PC-3 (cell line): ENCODE data around the gene FYTTD1. TPM values are rescaled to one million over a fixed set of nuclear protein-coding genes. Genes with fewer than 3 reads are reported as not detected.

Experiments used
- ATAC-seq: fragments of 200-7000 bp; cut with Tn5 transposase; 2 replicates; pipeline ENCODE4 v1.9.1; 2020; ENCODE audit warnings: mild to moderate bottlenecking, moderate library complexity
- BruUV-seq: library from RNA; stranded (reverse); fragments of 400-500 nt; replicated peaks from 2 replicates; lab custom pipeline; 2021; lab: Mats Ljungman, UMichigan
- CTCF ChIA-PET: fragments of 300-600 bp; sonication (Branson Sonifier 250); formaldehyde crosslinking; loops from one replicate; lab custom pipeline; 2022; ENCODE audit warnings: antibody characterized with exemption; lab: Charles Lee
- POLR2A ChIA-PET: fragments of 300-600 bp; sonication (Branson Sonifier 250); formaldehyde crosslinking; loops from one replicate; lab custom pipeline; 2022; ENCODE audit warnings: antibody characterized with exemption; ENCODE audit not compliant: unreplicated experiment; lab: Charles Lee
- DNase-seq: peaks from one replicate; pipeline ENCODE4 v3.0.0-alpha.2; 2015
- H2AFZ ChIP-seq: fragments of 300-600 bp; sonication (generic); 2 replicates; pipeline ENCODE4 v1.6.0; 2016; ENCODE audit warnings: antibody characterized with exemption, low read length
- H3F3A ChIP-seq: fragments of 300-600 bp; sonication (generic); one replicate; pipeline ENCODE4 v1.6.0; 2017; ENCODE audit warnings: antibody characterized with exemption, low read length, control low read depth, mild to moderate bottlenecking; ENCODE audit not compliant: unreplicated experiment
- H3K27ac ChIP-seq: fragments of 300-600 bp; sonication (generic); 2 replicates; pipeline ENCODE4 v1.5.1; 2016; ENCODE audit warnings: mild to moderate bottlenecking, low read length
- H3K27me3 ChIP-seq: fragments of 300-600 bp; sonication (generic); 2 replicates; pipeline ENCODE4 v1.6.1; 2016; ENCODE audit warnings: low read length, mixed read lengths
- H3K36me3 ChIP-seq: fragments of 300-600 bp; sonication (generic); 2 replicates; pipeline ENCODE4 v1.6.1; 2016; ENCODE audit warnings: low read depth, mixed run types, low read length, mixed read lengths
- H3K4me1 ChIP-seq: fragments of 300-600 bp; sonication (generic); 2 replicates; pipeline ENCODE4 v1.5.1; 2016; ENCODE audit warnings: low read length; ENCODE audit not compliant: insufficient read depth
- H3K4me2 ChIP-seq: fragments of 300-600 bp; sonication (generic); 2 replicates; pipeline ENCODE4 v1.6.0; 2016; ENCODE audit warnings: low read length
- H3K4me3 ChIP-seq: fragments of 300-600 bp; sonication (generic); 2 replicates; pipeline ENCODE4 v1.5.1; 2016; ENCODE audit warnings: mild to moderate bottlenecking, low read length, mixed read lengths
- H3K79me2 ChIP-seq: fragments of 300-600 bp; sonication (generic); 2 replicates; pipeline ENCODE4 v1.6.1; 2017; ENCODE audit warnings: low read length, mixed read lengths
- H3K9ac ChIP-seq: fragments of 300-600 bp; sonication (generic); 2 replicates; pipeline ENCODE4 v1.6.0; 2016; ENCODE audit warnings: mild to moderate bottlenecking, low read length
- H3K9me2 ChIP-seq: fragments of 300-600 bp; sonication (generic); replicated peaks from 2 replicates; pipeline ENCODE4 v1.6.1; 2016; ENCODE audit warnings: mixed run types, low read length, mixed read lengths
- H3K9me3 ChIP-seq: fragments of 300-600 bp; sonication (generic); 2 replicates; pipeline ENCODE4 v1.6.1; 2016; ENCODE audit warnings: low read length, mixed read lengths
- H4K20me1 ChIP-seq: fragments of 300-600 bp; sonication (generic); 2 replicates; pipeline ENCODE4 v1.6.1; 2016; ENCODE audit warnings: low read length, mixed read lengths
- CTCF ChIP-seq: fragments of 300-600 bp; sonication (generic); conservative IDR thresholded peaks from 2 replicates; pipeline ENCODE4 v1.5.1; 2017; ENCODE audit warnings: antibody characterized with exemption, low read depth, mild to moderate bottlenecking, low read length
- EZH2 ChIP-seq: fragments of 300-600 bp; sonication (generic); IDR thresholded peaks from one replicate; pipeline ENCODE4 v1.6.1; 2017; ENCODE audit warnings: antibody characterized with exemption, mild to moderate bottlenecking, low read length; ENCODE audit not compliant: unreplicated experiment
- EZH2phosphoT487 ChIP-seq: fragments of 300-600 bp; sonication (generic); IDR thresholded peaks from 2 replicates; pipeline ENCODE4 v1.6.1; 2018; ENCODE audit warnings: mild to moderate bottlenecking, antibody characterized with exemption, low read length, borderline replicate concordance
- intact Hi-C: fragments of 100-400 bp; cut with micrococcal nuclease; formaldehyde crosslinking; loops from 2 replicates; pipeline ENCODE4 v1.9.0; 2023
- total RNA-seq: library from RNA; depleted of rRNA; stranded (reverse); fragments of >200 nt; gene quantifications from 2 replicates; pipeline ENCODE4 v1.2.3, GENCODE V29; 2014

The FYTTD1 gene
- total RNA-seq, 1 experiment from 2014 or later: 85.4 TPM

- peak within 1 kb of the TSS; percentile 97 for H3K4me3 ChIP-seq
These were observed 13.0 kb upstream of the FYTTD1 start, which contains the start of gene RUBCN for GRCh38 chr3:197736491-197737318. RUBCN (minus strand) TSS chr3:197736904; CDS start chr3:197736719, 185 bp downstream.

GRCh38 chr3:197737319-197737649 is 12.4 kb upstream of the FYTTD1 start:
- Histone ChIP-seq H4K20me1 (no peaks in the 10 kb centered on the region), H3K9me3 (no peaks in the 10 kb centered on the region), H3K79me2 (peaks cover 47% of the 10 kb centered on the region), H3F3A (no peaks in the 10 kb centered on the region), H3K4me3 (peak overlapping the region; percentile 97), H3K9ac (peak overlapping the region; percentile 84), H2AFZ (peak overlapping the region; percentile 100), H3K36me3 (no peaks in the 10 kb centered on the region), H3K4me2 (peak overlapping the region; percentile 97), H3K4me1 (peaks cover 18% of the 10 kb centered on the region), H3K27ac (peak overlapping the region; percentile 30), H3K9me2 (no peaks in the 10 kb centered on the region), H3K27me3 (no peaks in the 10 kb centered on the region)
- no peak for DNase-seq
- intact Hi-C loops: loop anchor here (1.0 kb wide), 1 partner anchor 12 kb away; the partner anchor contains the start of gene FYTTD1
- BruUV-seq: TSS peak; percentile 96
- ChIA-PET CTCF (no interaction called here), POLR2A (no interaction called here)
- TF ChIP-seq EZH2phosphoT487 (no peak), CTCF (no peak), EZH2 (no peak)
- ATAC-seq: peak; percentile 11

More at GRCh38 chr3:197736491-197737318, 13.0 kb upstream of the FYTTD1 start, which contains the start of gene RUBCN:
- peak within 1 kb of the TSS; percentile 84 for H3K9ac ChIP-seq
- ATAC-seq (peak; percentile 98), DNase-seq (peak; percentile 97)
- no TSS peak for BruUV-seq
- peak within 1 kb of the TSS; percentile 97 for H3K4me2 ChIP-seq
- H3F3A ChIP-seq: no peaks in the 10 kb centered on the region
- no peaks in the 10 kb centered on the region for H3K9me2 ChIP-seq
- peak within 1 kb of the TSS; percentile 100 for H2AFZ ChIP-seq
- ChIA-PET POLR2A (no interaction called here), CTCF (no interaction called here)
- no peaks in the 10 kb centered on the region for H4K20me1 ChIP-seq
- intact Hi-C loops: loop anchor here (1.0 kb wide), 1 partner anchor 13 kb away; the partner anchor contains the start of gene FYTTD1
- no peaks in the 10 kb centered on the region for H3K27me3 ChIP-seq
- H3K79me2 ChIP-seq: peaks cover 50% of the 10 kb centered on the region
- H3K36me3 ChIP-seq: no peaks in the 10 kb centered on the region
- H3K9me3 ChIP-seq: no peaks in the 10 kb centered on the region
- H3K27ac ChIP-seq: peak within 1 kb of the TSS; percentile 30
- H3K4me1 ChIP-seq: peaks cover 18% of the 10 kb centered on the region
- no peak for TF ChIP-seq EZH2
- no peak for TF ChIP-seq CTCF
- no peak for TF ChIP-seq EZH2phosphoT487
